Measurements from ENCODE around the gene OR4A15. TPM values are rescaled to one million over a fixed set of nuclear protein-coding genes. Genes with fewer than 3 reads are reported as not detected.

The OR4A15 gene
- total RNA-seq, result not detected in 2 replicates
- polyA plus RNA-seq, result not detected in 2 replicates
- polyA plus RNA-seq (2011; cell fraction: cytosol; rRNA removed), result not detected in 2 replicates
- polyA plus RNA-seq (2011; cell fraction: nucleus; rRNA removed), result not detected in 2 replicates
- not detected in 2 replicates for polyA plus RNA-seq (2012)
- polyA minus RNA-seq, result not detected in 2 replicates
- not detected for polyA minus RNA-seq (2011; cell fraction: cytosol; rRNA and poly(A)+ RNA removed)
- not detected in 2 replicates for polyA minus RNA-seq (2011; cell fraction: nucleus; rRNA and poly(A)+ RNA removed)
- Bru-seq, nascent RNA, result not detected
- BruChase-seq, experiment 1, labeled RNA remaining after a 6-hour chase, result not detected
- not detected for BruChase-seq, experiment 2, labeled RNA remaining after a 2-hour chase
- long read RNA-seq, result 0 reads

DNA sequence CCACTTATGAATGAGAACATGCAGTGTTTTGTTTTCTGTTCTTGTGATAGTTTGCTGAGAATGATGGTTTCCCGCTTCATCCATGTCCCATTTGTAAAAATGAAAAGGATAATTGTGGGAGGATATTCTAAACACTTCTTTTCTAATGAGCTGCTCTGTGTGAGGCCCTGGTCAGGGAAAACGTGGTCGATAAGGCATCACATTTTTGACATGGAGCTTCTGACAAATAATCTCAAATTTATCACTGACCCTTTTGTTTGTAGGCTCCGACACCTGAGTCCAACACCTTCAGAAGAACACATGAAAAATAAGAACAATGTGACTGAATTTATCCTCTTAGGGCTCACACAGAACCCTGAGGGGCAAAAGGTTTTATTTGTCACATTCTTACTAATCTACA lies at the start of gene OR4A15:
Gene OR4A15 (plus strand): TSS at position 301 of the 400 bp plus-strand sequence. CDS start 0 bp downstream, at position 301.
- Histone ChIP-seq H3K4me1 (ENCODE audit: control insufficient read depth, extremely low read depth, insufficient read depth, low read length) (no peaks in the 10 kb centered on the region), H3K4me2 (ENCODE audit: insufficient read depth, low read length) (no peak within 1 kb of the TSS), H3K9me3 (replicated peaks; ENCODE audit: control insufficient read depth, insufficient read depth, low read length) (peaks cover 6% of the 10 kb centered on the region), H4K20me1 (replicated peaks; ENCODE audit: control insufficient read depth, extremely low read depth, insufficient read depth, low read length) (no peaks in the 10 kb centered on the region), H3K27me3 (ENCODE audit: control insufficient read depth in 2 of 2, insufficient read depth in 2 of 2, low read length in 2 of 2) (no peaks in the 10 kb centered on the region), H3K9me1 (replicated peaks; ENCODE audit: control insufficient read depth, extremely low read depth, insufficient read depth, low read length) (no peaks in the 10 kb centered on the region), H3K36me3 (ENCODE audit: control insufficient read depth in 2 of 2, extremely low read depth in 1 of 2, insufficient read depth in 2 of 2, low read length in 2 of 2) (no peaks in the 10 kb centered on the region), H3K79me2 (ENCODE audit: control insufficient read depth, insufficient read depth, low read length) (no peaks in the 10 kb centered on the region), H2AFZ (ENCODE audit: low read depth, low read length) (no peak within 1 kb of the TSS), H3K4me3 (replicated peaks in 1 of 3; ENCODE audit: insufficient read depth in 1 of 3, low read depth in 1 of 3, low read length in 3 of 3) (no peak within 1 kb of the TSS), H3K27ac (ENCODE audit: insufficient read depth, low read depth, low read length) (no peak within 1 kb of the TSS), H3K9ac (replicated peaks; ENCODE audit: extremely low read depth, insufficient read depth, low read length) (no peak within 1 kb of the TSS)
- DNase-seq (ENCODE audit: low read depth, low spot score) (no peak), FAIRE-seq (no peak)
- dilution Hi-C loops (cut with MboI; ENCODE audit: extremely low pct_ligation_motif_present, low sequenced_read_pairs) (no loop called here), intact Hi-C loops (cut with micrococcal nuclease) (no loop called here)
- CTCF ChIA-PET, result no interaction called here
- TF ChIP-seq MYC (IDR thresholded peaks at IDR 0.05; ENCODE audit: low read depth, low read length), result no peak
- TF ChIP-seq EZH2 (IDR thresholded peaks at IDR 0.05; ENCODE audit: borderline replicate concordance, low read depth, low read length, severe bottlenecking), result no peak
- TF ChIP-seq GATA2 (IDR thresholded peaks at IDR 0.05; ENCODE audit: insufficient read depth, insufficient read length, low read depth, low read length), result no peak
- BruUV-seq (replicated peaks), result no TSS peak
- POLR2A ChIA-PET, result no interaction called here

- H3K9me3 ChIP-seq (replicated peaks; ENCODE audit: control insufficient read depth, insufficient read depth, low read length), result no peaks in the 10 kb centered on the region
- H3K4me1 ChIP-seq (ENCODE audit: control insufficient read depth, extremely low read depth, insufficient read depth, low read length), result no peaks in the 10 kb centered on the region
- no peak overlapping the region for H2AFZ ChIP-seq (ENCODE audit: low read depth, low read length)
- H3K27ac ChIP-seq (ENCODE audit: insufficient read depth, low read depth, low read length), result no peak overlapping the region
- TF ChIP-seq POLR2AphosphoS5 (IDR thresholded peaks at IDR 0.05; ENCODE audit: insufficient read depth, low read depth, low read length) (no peak), GATA2 (IDR thresholded peaks at IDR 0.05; ENCODE audit: insufficient read depth, insufficient read length, low read depth, low read length) (no peak), POLR2A (IDR thresholded peaks at IDR 0.05; ENCODE audit: low read depth, low read length) (no peak), FOS (IDR thresholded peaks at IDR 0.05; ENCODE audit: borderline replicate concordance, insufficient read depth, low read length) (no peak), MYC (IDR thresholded peaks at IDR 0.05; ENCODE audit: low read depth, low read length) (no peak), EZH2 (IDR thresholded peaks at IDR 0.05; ENCODE audit: borderline replicate concordance, low read depth, low read length, severe bottlenecking) (no peak), CTCF (IDR thresholded peaks at IDR 0.05; ENCODE audit: extremely low read depth in 1 of 2, insufficient read depth in 1 of 2, low read depth in 1 of 2, low read length in 2 of 2) (no peak), JUN (IDR thresholded peaks at IDR 0.05; ENCODE audit: borderline replicate concordance, insufficient read depth, insufficient read length, low read depth) (no peak)
- TF ChIP-seq, protein P1, sequence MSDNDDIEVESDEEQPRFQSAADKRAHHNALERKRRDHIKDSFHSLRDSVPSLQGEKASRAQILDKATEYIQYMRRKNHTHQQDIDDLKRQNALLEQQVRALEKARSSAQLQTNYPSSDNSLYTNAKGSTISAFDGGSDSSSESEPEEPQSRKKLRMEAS (IDR thresholded peaks at IDR 0.05; ENCODE audit: insufficient read depth, insufficient read length), result no peak
- no peaks in the 10 kb centered on the region for H3K36me3 ChIP-seq (ENCODE audit: control insufficient read depth in 2 of 2, extremely low read depth in 1 of 2, insufficient read depth in 2 of 2, low read length in 2 of 2)
- H3K79me2 ChIP-seq (ENCODE audit: control insufficient read depth, insufficient read depth, low read length), result no peaks in the 10 kb centered on the region
- H3K9me1 ChIP-seq (replicated peaks; ENCODE audit: control insufficient read depth, extremely low read depth, insufficient read depth, low read length), result no peaks in the 10 kb centered on the region
- DNase-seq (ENCODE audit: low read depth, low spot score) (no peak), FAIRE-seq (no peak)
- H3K9ac ChIP-seq (replicated peaks; ENCODE audit: extremely low read depth, insufficient read depth, low read length), result no peak overlapping the region
- CTCF ChIA-PET, result no interaction called here
- intact Hi-C loops (cut with micrococcal nuclease) (no loop called here), dilution Hi-C loops (cut with MboI; ENCODE audit: extremely low pct_ligation_motif_present, low sequenced_read_pairs) (no loop called here)
- no peak overlapping the region for H3K4me2 ChIP-seq (ENCODE audit: insufficient read depth, low read length)
- no peaks in the 10 kb centered on the region for H4K20me1 ChIP-seq (replicated peaks; ENCODE audit: control insufficient read depth, extremely low read depth, insufficient read depth, low read length)
- H3K4me3 ChIP-seq (replicated peaks in 1 of 3; ENCODE audit: insufficient read depth in 1 of 3, low read depth in 1 of 3, low read length in 3 of 3), result no peak overlapping the region
- no TSS peak for BruUV-seq (replicated peaks)
- H3K27me3 ChIP-seq (ENCODE audit: control insufficient read depth in 2 of 2, insufficient read depth in 2 of 2, low read length in 2 of 2), result no peaks in the 10 kb centered on the region
- POLR2A ChIA-PET, result no interaction called here
Measured at GRCh38 chr11:55324500-55324899, 43.3 kb upstream of the OR4A15 start.
